ENCODE measurements around the gene SLC13A3. TPM values are rescaled to one million over a fixed set of nuclear protein-coding genes. Genes with fewer than 3 reads are reported as not detected.
A peak's percentile ranks its signal among the peaks of the same experiment; 100 is the strongest.

Gene SLC13A3
- total RNA-seq, 4 donors from 2014 or later, result 1.2 to 3.5 (median 1.9) TPM

DNA sequence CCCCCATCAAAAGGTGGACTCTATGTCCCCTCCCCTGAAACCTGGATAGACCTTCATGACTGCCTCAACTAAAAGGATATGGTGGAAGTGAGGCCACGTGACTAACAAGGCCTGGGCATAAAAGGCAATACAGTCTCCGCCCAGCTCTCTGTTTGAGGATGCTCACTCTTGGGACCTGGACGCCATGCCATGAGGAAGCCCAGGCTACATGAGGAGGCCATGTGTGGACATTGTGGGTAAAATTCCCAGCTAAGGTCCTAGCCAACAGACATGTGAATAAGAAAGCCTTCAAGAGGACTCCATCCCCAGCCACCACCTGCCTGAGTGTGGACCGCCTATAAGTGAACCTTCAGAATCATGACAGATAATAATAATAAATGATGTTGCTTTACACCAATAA lies 130.7 kb downstream of the SLC13A3 start:
- TF ChIP-seq, protein P1, sequence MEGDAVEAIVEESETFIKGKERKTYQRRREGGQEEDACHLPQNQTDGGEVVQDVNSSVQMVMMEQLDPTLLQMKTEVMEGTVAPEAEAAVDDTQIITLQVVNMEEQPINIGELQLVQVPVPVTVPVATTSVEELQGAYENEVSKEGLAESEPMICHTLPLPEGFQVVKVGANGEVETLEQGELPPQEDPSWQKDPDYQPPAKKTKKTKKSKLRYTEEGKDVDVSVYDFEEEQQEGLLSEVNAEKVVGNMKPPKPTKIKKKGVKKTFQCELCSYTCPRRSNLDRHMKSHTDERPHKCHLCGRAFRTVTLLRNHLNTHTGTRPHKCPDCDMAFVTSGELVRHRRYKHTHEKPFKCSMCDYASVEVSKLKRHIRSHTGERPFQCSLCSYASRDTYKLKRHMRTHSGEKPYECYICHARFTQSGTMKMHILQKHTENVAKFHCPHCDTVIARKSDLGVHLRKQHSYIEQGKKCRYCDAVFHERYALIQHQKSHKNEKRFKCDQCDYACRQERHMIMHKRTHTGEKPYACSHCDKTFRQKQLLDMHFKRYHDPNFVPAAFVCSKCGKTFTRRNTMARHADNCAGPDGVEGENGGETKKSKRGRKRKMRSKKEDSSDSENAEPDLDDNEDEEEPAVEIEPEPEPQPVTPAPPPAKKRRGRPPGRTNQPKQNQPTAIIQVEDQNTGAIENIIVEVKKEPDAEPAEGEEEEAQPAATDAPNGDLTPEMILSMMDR (IDR thresholded peaks at IDR 0.05), result no peak
- ATAC-seq (ENCODE audit: low FRiP score), result no peak
- DNase-seq (ENCODE audit: low spot score), result no peak

DNA sequence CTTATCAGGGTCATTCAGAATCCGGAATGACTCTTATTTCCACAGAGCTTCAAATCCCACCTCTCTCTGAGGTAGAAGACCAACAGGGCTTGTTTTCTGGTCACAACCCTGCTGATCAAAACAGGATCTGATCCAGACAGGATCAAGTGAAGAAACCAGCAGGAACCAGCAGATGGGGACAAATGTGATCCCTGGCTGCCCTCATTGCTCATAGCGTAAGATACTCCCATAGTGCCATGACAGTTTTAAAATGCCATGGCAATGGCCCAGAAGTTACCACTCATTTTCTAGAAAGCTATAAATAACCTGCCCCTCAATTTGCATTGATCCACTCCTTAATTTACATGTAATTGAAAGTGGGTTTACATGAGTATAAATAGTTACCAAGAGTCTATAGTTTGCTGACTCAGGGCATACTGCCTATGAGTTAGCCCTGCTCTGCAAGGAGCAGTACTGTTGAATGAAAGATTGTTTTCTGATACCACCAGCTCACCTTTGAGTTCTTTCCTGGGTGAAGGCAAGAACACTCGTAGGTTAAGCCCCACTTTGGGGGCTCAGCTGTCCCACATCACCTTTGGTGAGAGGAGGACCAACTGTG lies 131.7 kb downstream of the SLC13A3 start:
- ATAC-seq (ENCODE audit: low FRiP score) (no peak), DNase-seq (ENCODE audit: low spot score) (no peak)
- TF ChIP-seq, protein P1 (IDR thresholded peaks at IDR 0.05), result no peak

DNA sequence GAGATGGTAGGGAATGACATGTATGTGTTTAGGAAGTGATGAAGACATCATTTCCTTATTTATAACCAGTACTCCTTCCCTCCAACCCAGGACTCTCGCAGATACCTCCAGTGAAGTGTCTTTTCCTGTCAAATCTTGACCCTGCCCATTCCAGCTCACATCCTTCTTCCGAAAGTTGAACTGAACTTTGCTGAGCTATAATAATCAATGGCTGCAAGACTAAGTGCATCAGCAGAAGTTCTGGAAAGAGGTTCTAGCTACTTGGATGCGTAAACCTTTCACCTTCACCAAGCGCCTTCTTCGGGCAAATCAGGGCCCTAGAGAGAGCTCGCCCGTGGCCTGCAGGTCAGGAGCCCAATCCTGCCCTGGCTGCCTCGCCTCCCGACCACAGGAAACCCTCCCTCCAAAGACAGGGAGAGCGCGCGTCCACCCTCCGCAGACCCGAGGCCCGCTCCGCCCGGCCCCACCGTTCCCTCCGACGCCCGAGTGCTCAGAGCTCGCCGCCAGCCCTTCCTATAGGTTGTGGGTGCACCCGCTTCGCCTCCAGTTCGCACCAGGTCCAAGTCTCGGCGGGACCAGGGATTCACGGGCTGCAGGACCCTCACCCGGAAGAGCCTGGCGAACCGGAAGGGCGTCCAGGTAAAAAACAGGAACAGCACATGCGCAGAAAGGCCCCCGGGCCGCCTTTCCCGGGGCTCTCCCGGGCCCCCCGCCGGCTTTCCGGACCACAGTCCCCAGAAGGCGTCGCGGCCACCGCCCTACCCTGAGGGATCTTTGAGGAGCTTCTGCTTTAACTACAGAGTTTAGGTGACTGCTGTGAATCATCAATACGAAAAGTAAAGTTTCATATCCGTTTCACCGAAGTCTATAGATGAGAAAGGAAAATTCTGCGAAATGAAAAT lies 138.1 kb downstream of the SLC13A3 start, which contains the start of gene ZNF334:
TSS of gene ZNF334 (minus strand) at position 617 of the 902 bp plus-strand sequence. CDS start 1,457 bp downstream, outside the sequence.
- TF ChIP-seq, protein P1 (IDR thresholded peaks at IDR 0.05), result no peak
- DNase-seq (ENCODE audit: low spot score) (no peak), ATAC-seq (ENCODE audit: low FRiP score) (peak; percentile 72)

- TF ChIP-seq, protein P1 (IDR thresholded peaks at IDR 0.05), result no peak
- ATAC-seq (ENCODE audit: low FRiP score), result no peak
- no peak for DNase-seq (ENCODE audit: low spot score)
Measured at GRCh38 chr20:46509523-46509922, 141.7 kb downstream of the SLC13A3 start.

Other genes starting within 250 kb of the SLC13A3 start
- 10 to 100 TPM; 30.7 to 57.6 (median 47.4) TPM for gene ELMO2, start 244.8 kb downstream of the SLC13A3 start, total RNA-seq
- gene ZNF334, start 137.9 kb downstream of the SLC13A3 start, total RNA-seq, result 1 to 10 TPM; 1.2 to 7.3 (median 2.4) TPM
- under 1 TPM in 1 of 4 donors, not detected in 3; 0.24 TPM for gene OCSTAMP, start 100.8 kb downstream of the SLC13A3 start, total RNA-seq
- gene TP53RK, start 38.0 kb upstream of the SLC13A3 start, total RNA-seq, result 10 to 100 TPM; 14.2 to 26.2 (median 15.7) TPM
- 10 to 100 TPM in 3 of 4 donors, 1 to 10 TPM in 1; 5.8 to 28.5 (median 18.7) TPM for gene SLC2A10, start 58.2 kb upstream of the SLC13A3 start, total RNA-seq
- gene EYA2, start 243.4 kb upstream of the SLC13A3 start, total RNA-seq, result 10 to 100 TPM in 1 of 4 donors, 1 to 10 TPM in 3; 8.9 to 18.0 (median 9.5) TPM

All from omental fat pad (tissue), 4 donors.